GM12872 (cell line): ENCODE results near the gene GLIS1.

Source experiments
- CTCF ChIP-seq: IDR thresholded peaks from 3 replicates; pipeline ENCODE4 v1.5.1; 2011; ENCODE audit warnings: low read depth, mild to moderate bottlenecking, low read length, moderate library complexity; ENCODE audit not compliant: insufficient read depth

The GLIS1 gene

GRCh38 chr1:53681977-53682685 lies 56.8 kb downstream of the GLIS1 start:
- TF ChIP-seq CTCF = peak; percentile 60

GRCh38 chr1:53681351-53681976 lies 57.5 kb downstream of the GLIS1 start:
- no peak for TF ChIP-seq CTCF

- TF ChIP-seq CTCF = no peak
Observed at GRCh38 chr1:53680868-53681267, 58.1 kb downstream of the GLIS1 start.

- TF ChIP-seq CTCF = no peak
Observed at GRCh38 chr1:53678938-53679825, 59.8 kb downstream of the GLIS1 start.

- no peak for TF ChIP-seq CTCF
Observed at GRCh38 chr1:53678507-53678906, 60.5 kb downstream of the GLIS1 start.

GRCh38 chr1:53678046-53678445 lies 60.9 kb downstream of the GLIS1 start:
- TF ChIP-seq CTCF = no peak

- TF ChIP-seq CTCF = no peak
Observed at GRCh38 chr1:53677486-53677885, 61.5 kb downstream of the GLIS1 start.
